GM12873 (cell line): Measurements from ENCODE around the gene TRA2A.

ENCODE experiments used
- TF ChIP-seq, protein P1 (sequence below): IDR thresholded peaks from 2 replicates; pipeline ENCODE4 v1.5.1; 2012; ENCODE audit warnings: low read depth, mild to moderate bottlenecking, moderate library complexity, low read length, control low read depth; ENCODE audit not compliant: insufficient read depth; ENCODE audit errors: missing control alignments

The TRA2A gene

DNA sequence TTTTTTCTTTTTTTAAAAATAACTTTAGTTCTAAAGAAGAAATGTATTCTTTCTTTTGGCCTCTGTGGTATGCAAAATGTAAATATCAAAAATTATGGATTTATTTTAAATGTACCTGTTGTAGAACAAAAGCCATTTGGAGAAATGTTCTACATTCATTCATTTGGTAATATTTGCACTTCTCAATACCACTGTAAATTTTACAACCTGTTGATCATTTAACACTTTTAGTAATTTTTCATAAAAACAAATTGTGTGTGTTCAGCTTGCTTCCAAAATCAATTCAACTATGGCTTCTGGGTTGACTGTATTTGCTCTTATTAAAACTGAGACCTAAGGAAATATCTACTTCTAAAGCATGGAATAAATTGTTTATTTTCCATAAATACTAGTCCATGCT lies 59.2 kb downstream of the TRA2A start:
- TF ChIP-seq, protein P1, sequence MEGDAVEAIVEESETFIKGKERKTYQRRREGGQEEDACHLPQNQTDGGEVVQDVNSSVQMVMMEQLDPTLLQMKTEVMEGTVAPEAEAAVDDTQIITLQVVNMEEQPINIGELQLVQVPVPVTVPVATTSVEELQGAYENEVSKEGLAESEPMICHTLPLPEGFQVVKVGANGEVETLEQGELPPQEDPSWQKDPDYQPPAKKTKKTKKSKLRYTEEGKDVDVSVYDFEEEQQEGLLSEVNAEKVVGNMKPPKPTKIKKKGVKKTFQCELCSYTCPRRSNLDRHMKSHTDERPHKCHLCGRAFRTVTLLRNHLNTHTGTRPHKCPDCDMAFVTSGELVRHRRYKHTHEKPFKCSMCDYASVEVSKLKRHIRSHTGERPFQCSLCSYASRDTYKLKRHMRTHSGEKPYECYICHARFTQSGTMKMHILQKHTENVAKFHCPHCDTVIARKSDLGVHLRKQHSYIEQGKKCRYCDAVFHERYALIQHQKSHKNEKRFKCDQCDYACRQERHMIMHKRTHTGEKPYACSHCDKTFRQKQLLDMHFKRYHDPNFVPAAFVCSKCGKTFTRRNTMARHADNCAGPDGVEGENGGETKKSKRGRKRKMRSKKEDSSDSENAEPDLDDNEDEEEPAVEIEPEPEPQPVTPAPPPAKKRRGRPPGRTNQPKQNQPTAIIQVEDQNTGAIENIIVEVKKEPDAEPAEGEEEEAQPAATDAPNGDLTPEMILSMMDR: no peak

DNA sequence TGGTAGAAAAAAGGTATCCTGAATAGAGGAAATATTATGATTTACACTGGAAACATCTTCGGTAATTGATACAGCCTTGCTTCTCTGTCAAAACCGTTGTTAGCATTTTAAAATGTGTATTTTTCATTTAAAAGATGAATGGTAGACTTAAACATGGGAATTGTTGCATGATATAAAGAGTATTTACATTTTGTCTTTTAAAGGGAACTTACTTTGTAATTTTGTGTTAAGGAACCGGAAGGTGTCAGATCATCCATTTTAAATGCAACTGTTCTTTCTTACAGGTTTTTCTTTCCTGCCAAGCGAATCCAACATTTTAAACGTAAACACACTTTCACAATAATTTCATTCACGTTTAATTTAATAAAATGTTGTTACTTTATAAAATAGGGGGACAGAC lies 59.7 kb downstream of the TRA2A start:
- TF ChIP-seq, protein P1: no peak

DNA sequence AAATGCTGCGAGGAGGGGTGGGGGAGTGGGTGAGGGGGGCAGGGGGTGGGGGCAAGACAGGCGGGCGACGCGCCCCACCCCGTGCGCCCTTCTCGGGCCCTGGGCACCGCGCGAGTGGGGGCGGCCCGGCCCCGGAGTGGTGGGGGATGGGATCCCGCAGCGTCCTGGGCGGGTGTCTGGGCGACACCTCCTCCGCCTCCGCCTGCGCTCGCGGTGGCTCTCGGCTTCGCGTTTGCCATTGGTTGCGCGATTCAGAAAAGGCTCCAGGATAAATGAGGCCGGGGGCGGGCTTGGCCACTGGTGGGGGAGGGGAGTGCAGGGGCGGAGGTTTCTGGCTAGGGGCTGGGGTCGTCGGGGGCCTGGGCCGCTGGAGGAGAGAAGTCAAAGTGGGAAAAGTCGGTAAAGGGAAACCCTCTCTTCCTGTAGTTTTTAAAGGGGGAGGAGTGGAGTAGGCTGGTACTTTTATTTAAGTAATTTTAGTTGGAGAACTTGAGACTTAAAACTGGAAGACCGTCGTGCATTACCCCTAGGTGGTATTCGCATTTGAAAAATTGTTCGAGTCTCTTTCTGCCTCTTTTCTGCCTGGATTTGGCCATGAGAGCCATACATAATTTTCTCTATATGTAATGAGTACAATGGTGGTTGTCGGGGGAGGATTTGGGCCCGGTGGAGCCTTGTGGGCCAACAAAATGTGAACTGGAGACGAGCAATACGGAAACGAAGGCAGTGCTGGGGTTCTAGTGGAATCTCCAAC lies 60.5 kb downstream of the TRA2A start:
- TF ChIP-seq, protein P1: no peak

DNA sequence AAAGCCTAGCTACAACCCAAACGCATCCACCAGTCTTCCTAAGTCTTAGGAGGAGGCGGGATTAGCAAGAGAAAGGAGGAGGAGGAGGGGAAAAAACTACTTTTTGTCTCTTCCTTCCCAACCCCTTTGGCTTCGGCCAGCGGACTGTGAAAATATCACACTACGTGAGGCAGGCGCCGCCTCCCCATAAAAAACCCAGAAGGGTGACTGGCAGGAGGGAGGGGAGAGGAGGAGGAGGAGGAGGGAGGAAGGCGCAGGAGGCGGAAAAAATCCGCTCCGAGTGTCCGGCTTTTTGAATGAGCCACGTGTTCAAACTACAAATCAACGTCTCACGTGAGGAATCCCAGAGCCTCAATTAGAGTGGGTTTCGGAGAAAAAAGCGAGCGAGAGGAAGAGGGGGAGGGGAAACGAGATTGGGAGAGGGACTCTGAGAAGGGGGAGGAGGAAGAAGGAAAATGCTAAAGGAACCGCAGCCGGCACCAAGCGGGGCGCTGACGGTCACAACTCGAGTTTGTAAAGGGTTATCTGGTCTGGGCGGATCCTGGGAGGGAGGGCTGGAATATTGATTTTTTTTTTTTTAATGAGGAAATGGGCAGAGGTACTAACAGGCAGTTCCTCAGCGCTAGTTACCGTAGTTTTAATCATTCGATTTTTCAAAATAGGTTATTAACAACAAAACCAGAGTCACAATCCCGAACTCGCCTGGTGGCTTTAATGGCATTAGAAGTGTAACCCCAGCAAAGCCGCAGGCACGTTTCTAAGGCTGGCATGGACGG lies 61.3 kb downstream of the TRA2A start, which contains the start of gene IGF2BP3:
Gene IGF2BP3 (minus strand): TSS at position 162 of the 776 bp plus-strand sequence. CDS start 381 bp downstream, outside the sequence.
- TF ChIP-seq, protein P1: no peak

DNA sequence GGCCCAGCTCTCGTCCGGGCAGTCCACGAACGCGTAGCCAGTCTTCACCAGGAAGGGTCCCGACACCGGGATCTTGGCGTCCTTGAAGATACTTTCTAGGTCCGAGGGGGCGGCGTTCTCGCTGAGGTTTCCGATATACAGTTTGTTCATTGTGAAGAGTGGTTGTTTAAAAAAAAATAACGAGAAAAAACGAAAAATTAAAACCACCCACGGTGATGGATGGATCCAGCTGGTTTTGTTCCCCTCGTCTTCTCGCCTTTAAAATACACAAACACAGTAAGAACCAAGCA lies 61.9 kb downstream of the TRA2A start:
- TF ChIP-seq, protein P1: no peak

DNA sequence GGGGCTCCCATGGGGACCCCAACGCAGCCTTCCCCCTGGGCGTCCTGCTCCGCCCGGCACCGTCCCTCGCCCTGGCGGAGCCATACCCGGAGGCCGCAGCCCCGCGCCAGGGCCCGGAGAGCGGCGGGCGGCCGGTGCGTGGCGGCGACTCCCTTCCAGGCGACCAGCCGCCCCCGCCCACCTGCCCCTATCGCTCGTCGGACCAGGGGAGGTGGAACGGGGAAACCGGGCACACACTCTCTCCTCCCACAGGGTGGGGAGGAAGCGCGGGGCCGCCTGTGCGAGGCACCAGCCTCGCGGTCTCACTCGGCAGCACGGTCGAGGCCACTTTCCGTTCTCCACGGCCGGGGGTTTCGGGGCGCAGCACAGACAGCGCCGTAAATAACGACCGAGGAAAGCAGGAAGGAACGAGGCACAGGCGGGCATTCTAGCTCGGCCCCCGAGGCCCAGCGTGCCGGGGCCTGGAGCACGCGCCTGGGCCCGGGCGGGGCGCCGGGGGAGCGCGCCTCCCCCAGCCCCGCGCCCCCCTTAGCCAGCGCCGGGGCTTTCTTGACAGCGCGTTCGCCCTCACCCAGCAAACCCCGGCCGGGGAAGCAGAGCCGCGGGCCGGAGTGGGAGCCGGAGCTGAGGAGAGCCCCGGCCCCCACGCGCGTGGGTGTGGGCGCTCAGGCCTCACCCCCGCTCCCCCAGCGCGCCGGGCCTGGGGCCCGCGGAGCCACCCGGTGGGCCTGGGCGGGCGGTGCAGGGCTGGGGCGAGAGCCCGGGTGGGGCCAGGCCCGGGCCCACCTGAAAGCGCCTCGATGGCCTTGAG lies 62.4 kb downstream of the TRA2A start:
- TF ChIP-seq, protein P1: peak; percentile 27
